Measurements from ENCODE around the gene LRRC42.

- no peak for TF ChIP-seq PBX3 (CRISPR knock-in tag; IDR thresholded peaks at IDR 0.05)
- TF ChIP-seq BCL11B (tag by site-specific recombination; IDR thresholded peaks at IDR 0.05; ENCODE audit: low read depth), result no peak
Measured at GRCh38 chr1:53899206-53899628, 46.9 kb upstream of the LRRC42 start.
